Endothelial cell of umbilical vein (primary cell): ENCODE measurements around the gene FNDC1.

Source experiments
- CTCF ChIP-seq, 2 donors: IDR thresholded peaks; 1 replicate in 1 of 2; 2 replicates in 1 of 2; pipeline ENCODE4 v1.5.1; 2011; ENCODE audit warnings: low read length in 2 of 2, mild to moderate bottlenecking in 2 of 2, moderate library complexity in 2 of 2, control low read depth in 1 of 2, inconsistent platforms in 1 of 2, low read depth in 1 of 2; ENCODE audit not compliant: insufficient read depth in 1 of 2; ENCODE audit errors: extremely low read depth in 1 of 2
- FOS ChIP-seq: IDR thresholded peaks from 2 replicates; pipeline ENCODE4 v1.6.1; 2011; ENCODE audit warnings: mild to moderate bottlenecking, low read length, moderate library complexity, borderline replicate concordance; ENCODE audit not compliant: insufficient read depth
- POLR2A ChIP-seq: IDR thresholded peaks from 2 replicates; pipeline ENCODE4 v1.6.1; 2012; ENCODE audit warnings: low read depth, mild to moderate bottlenecking, control low read depth, low read length

GRCh38 chr6:159298840-159299239 is 129.6 kb downstream of the FNDC1 start:
- TF ChIP-seq CTCF (IDR thresholded peaks at IDR 0.05; ENCODE audit: extremely low read depth in 1 of 2, insufficient read depth in 1 of 2, low read depth in 1 of 2, low read length in 2 of 2) = no peak
- TF ChIP-seq POLR2A = no peak
- TF ChIP-seq FOS = no peak
